OCI-LY1 (cell line): ENCODE results near the gene LRRC56.

Source experiments
- EZH2 ChIP-seq: fragments of 200-600 bp; sonication (generic), shearing (Covaris generic); IDR thresholded peaks from 2 replicates; pipeline ENCODE4 v1.8.0; 2017; ENCODE audit warnings: borderline replicate concordance, mixed run types, mild to moderate bottlenecking, antibody characterized with exemption, low read length, moderate library complexity, mixed read lengths
- TF ChIP-seq, protein P1 (sequence below): fragments of 200-600 bp; sonication (generic), shearing (Covaris generic); IDR thresholded peaks from 2 replicates; pipeline ENCODE4 v1.5.1; 2017; ENCODE audit warnings: mild to moderate bottlenecking, antibody characterized with exemption, low read length, moderate library complexity, mixed read lengths

DNA sequence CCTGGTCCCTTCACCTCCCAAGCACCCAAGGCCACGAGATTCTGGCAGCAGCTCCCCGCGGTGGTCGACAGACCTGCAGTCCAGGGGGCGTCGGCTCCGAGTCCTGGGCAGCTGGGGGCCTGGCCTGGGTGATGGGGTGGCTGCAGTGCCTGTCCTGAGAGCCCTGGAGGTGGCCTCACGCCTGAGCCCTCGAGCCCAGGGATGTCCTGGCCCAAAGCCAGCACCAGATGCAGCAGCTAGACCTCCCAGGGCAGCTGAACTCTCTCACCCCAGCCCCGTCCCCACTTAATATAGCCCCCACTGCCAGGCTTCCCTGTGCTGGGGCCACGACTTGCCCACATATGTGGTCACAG lies 16.6 kb downstream of the LRRC56 start:
- TF ChIP-seq, protein P1, sequence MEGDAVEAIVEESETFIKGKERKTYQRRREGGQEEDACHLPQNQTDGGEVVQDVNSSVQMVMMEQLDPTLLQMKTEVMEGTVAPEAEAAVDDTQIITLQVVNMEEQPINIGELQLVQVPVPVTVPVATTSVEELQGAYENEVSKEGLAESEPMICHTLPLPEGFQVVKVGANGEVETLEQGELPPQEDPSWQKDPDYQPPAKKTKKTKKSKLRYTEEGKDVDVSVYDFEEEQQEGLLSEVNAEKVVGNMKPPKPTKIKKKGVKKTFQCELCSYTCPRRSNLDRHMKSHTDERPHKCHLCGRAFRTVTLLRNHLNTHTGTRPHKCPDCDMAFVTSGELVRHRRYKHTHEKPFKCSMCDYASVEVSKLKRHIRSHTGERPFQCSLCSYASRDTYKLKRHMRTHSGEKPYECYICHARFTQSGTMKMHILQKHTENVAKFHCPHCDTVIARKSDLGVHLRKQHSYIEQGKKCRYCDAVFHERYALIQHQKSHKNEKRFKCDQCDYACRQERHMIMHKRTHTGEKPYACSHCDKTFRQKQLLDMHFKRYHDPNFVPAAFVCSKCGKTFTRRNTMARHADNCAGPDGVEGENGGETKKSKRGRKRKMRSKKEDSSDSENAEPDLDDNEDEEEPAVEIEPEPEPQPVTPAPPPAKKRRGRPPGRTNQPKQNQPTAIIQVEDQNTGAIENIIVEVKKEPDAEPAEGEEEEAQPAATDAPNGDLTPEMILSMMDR = no peak
- no peak for TF ChIP-seq EZH2
